Gastroesophageal sphincter (tissue), 4 donors: ENCODE data around the gene HDAC8. TPM values are rescaled to one million over a fixed set of nuclear protein-coding genes. Genes with fewer than 3 reads are reported as not detected.

ENCODE experiments used
- ATAC-seq: fragments of 150-250 bp; one replicate; pipeline ENCODE4 v1.9.1; 2016; ENCODE audit warnings: mild to moderate bottlenecking, moderate library complexity
- H3K27ac ChIP-seq, 4 donors: fragments of 200-600 bp; sonication (generic) in 3 of 4; 1 replicate in 3 of 4; 2 replicates in 1 of 4; pipeline ENCODE4 v1.5.1; 2016 to 2019
- H3K27me3 ChIP-seq: fragments of 200-600 bp; sonication (generic); one replicate; pipeline ENCODE4 v1.5.1; 2019
- H3K36me3 ChIP-seq, 2 donors: fragments of 200-600 bp; sonication (generic); one replicate each; pipeline ENCODE4 v1.5.1; 2019; ENCODE audit warnings: control low read depth in 1 of 2
- H3K4me1 ChIP-seq, 3 donors: fragments of 200-600 bp; sonication (generic); 1 replicate in 2 of 3; 2 replicates in 1 of 3; pipeline ENCODE4 v1.5.1; 2016 to 2019; ENCODE audit warnings: control low read depth in 2 of 3
- H3K4me3 ChIP-seq, 2 donors: fragments of 200-600 bp; sonication (generic); one replicate each; pipeline ENCODE4 v1.5.1; 2019; ENCODE audit warnings: mild to moderate bottlenecking in 1 of 2, moderate library complexity in 1 of 2
- H3K9me3 ChIP-seq, 3 donors: fragments of 200-600 bp; sonication (generic); one replicate each; pipeline ENCODE4 v1.5.1; 2017 to 2019; ENCODE audit warnings: control low read depth in 2 of 3
- EP300 ChIP-seq: sonication (generic); formaldehyde crosslinking; IDR thresholded peaks from one replicate; pipeline ENCODE4 v1.6.1; 2017; ENCODE audit warnings: antibody characterized with exemption, mild to moderate bottlenecking
- POLR2A ChIP-seq, 2 donors: fragments of 450-650 bp; IDR thresholded peaks; one replicate each; pipeline ENCODE4 v1.6.1; 2017; ENCODE audit warnings: antibody characterized with exemption in 2 of 2, mild to moderate bottlenecking in 2 of 2, moderate library complexity in 1 of 2
- POLR2AphosphoS5 ChIP-seq: sonication (generic); formaldehyde crosslinking; IDR thresholded peaks from one replicate; pipeline ENCODE4 v1.6.1; 2017; ENCODE audit warnings: antibody characterized with exemption
- WGBS, 2 donors: methylation state at CpG; one replicate each; pipeline ENCODE4 v1.1.5; 2018; ENCODE audit warnings: low coverage in 1 of 2; 5-methylcytosine and 5-hydroxymethylcytosine counted together
- total RNA-seq, 4 donors: library from RNA; depleted of rRNA; stranded (reverse); fragments of >200 nt; gene quantifications; one replicate each; pipeline ENCODE4 v1.1.0, GENCODE V29; 2016
- TF ChIP-seq, protein P1 (sequence below), 4 experiments: fragments of 200-600 bp in 2 of 4; fragments of 450-650 bp in 2 of 4; sonication (generic) in 1 of 4; IDR thresholded peaks; one replicate each; pipeline ENCODE4 v1.5.1; 2017 to 2019; ENCODE audit warnings: antibody characterized with exemption in 4 of 4, mild to moderate bottlenecking in 2 of 4, moderate library complexity in 2 of 4

The HDAC8 gene
- total RNA-seq, 4 donors from 2014 or later = 15.7 to 34.2 (median 25.6) TPM

DNA sequence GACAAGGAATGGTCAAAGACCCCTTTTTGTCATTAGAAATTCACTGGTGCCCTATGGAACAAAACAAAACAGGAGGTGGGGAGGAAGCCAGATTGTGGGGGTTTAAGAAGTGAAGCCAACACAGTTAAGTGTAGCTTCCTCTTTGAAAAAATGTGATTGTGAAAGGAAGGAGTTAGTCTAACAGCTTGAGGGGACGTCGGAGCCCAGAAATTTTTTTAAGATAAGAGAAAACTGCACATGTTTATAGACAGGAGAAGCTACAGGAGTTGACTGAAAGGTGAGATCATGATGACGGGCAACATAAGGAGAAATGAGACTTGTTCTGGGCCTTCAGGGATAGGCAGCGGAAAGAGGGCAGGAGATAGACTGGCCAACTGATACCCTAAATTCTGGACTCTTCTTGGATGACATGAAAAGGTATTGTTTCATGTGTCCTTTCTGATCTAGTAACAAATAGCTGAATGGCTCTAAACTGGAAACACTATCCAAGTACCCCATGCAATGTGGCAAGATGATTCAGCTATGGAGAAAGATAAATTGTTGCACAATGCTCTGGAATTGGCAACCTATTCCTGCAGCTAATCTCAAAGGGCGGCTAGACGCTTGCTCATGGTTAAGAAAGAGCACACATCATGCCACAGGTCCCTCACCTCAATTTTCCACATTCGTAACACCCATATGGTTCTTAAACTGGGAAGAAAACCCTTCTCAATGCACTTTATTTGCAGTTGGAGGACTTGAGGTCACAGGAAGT lies 3.7 kb upstream of the HDAC8 start:
- Histone ChIP-seq H3K27ac (no peak overlapping the region), H3K27me3 (no peaks in the 10 kb centered on the region), H3K4me3 (no peak overlapping the region), H3K36me3 (peaks cover 0 to 6% of the 10 kb centered on the region in 2 donors), H3K9me3 (no peaks in the 10 kb centered on the region), H3K4me1 (peaks cover 0 to 6% (median 0%) of the 10 kb centered on the region in 3 donors)
- ATAC-seq = no peak
- TF ChIP-seq POLR2AphosphoS5 (no peak), EP300 (no peak), POLR2A (IDR thresholded peaks at IDR 0.05) (no peak)
- TF ChIP-seq, protein P1, sequence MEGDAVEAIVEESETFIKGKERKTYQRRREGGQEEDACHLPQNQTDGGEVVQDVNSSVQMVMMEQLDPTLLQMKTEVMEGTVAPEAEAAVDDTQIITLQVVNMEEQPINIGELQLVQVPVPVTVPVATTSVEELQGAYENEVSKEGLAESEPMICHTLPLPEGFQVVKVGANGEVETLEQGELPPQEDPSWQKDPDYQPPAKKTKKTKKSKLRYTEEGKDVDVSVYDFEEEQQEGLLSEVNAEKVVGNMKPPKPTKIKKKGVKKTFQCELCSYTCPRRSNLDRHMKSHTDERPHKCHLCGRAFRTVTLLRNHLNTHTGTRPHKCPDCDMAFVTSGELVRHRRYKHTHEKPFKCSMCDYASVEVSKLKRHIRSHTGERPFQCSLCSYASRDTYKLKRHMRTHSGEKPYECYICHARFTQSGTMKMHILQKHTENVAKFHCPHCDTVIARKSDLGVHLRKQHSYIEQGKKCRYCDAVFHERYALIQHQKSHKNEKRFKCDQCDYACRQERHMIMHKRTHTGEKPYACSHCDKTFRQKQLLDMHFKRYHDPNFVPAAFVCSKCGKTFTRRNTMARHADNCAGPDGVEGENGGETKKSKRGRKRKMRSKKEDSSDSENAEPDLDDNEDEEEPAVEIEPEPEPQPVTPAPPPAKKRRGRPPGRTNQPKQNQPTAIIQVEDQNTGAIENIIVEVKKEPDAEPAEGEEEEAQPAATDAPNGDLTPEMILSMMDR (IDR thresholded peaks at IDR 0.05) = no peak
- WGBS, 2 donors = 74 to 81% methylated on average over 5 to 6 of the region's 7 CpGs

GRCh38 chrX:72573158-72573511 lies 492 bp upstream of the HDAC8 start:
- H3K36me3 ChIP-seq = peaks cover 0 to 10% of the 10 kb centered on the region in 2 donors
- H3K4me1 ChIP-seq = peaks cover 0 to 6% (median 0%) of the 10 kb centered on the region in 3 donors
- peak overlapping the region; percentile 63 to 99 for H3K4me3 ChIP-seq
- no peak for TF ChIP-seq POLR2A (IDR thresholded peaks at IDR 0.05)
- no peak for TF ChIP-seq POLR2AphosphoS5
- TF ChIP-seq, protein P1 (IDR thresholded peaks at IDR 0.05) = no peak
- no peak for TF ChIP-seq EP300
- H3K9me3 ChIP-seq = no peaks in the 10 kb centered on the region
- no peaks in the 10 kb centered on the region for H3K27me3 ChIP-seq
- WGBS, 2 donors = 0 to 8% methylated on average over 7 of the region's 7 CpGs
- H3K27ac ChIP-seq = peak overlapping the region in 2 of 4 donors; percentile 78 to 81
- ATAC-seq = no peak

DNA sequence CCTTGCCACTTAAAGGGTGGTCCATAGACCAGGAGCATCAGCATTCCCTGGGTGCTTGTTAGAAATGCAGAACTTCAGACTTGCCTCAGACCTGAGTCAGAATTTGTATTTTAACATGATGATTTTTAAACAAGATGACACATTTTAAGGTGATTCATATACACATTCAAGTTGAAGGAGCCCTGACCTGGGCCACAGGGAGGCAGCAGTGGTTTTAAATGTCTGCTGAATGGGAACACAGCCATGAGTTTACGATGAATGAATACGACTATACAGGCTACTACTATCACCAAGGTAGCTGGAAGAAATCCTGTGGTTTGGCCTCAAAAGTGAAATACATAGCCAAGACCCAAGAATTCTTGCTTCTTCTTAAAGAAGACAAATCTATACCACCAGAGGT lies 2.9 kb downstream of the HDAC8 start:
- H3K4me1 ChIP-seq = peaks cover 0 to 6% (median 0%) of the 10 kb centered on the region in 3 donors
- H3K9me3 ChIP-seq = no peaks in the 10 kb centered on the region
- TF ChIP-seq POLR2AphosphoS5 = no peak
- no peak for TF ChIP-seq POLR2A (IDR thresholded peaks at IDR 0.05)
- TF ChIP-seq, protein P1 (IDR thresholded peaks at IDR 0.05) = no peak
- no peak for TF ChIP-seq EP300
- no peak overlapping the region for H3K27ac ChIP-seq
- peaks cover 0 to 43% of the 10 kb centered on the region in 2 donors for H3K36me3 ChIP-seq
- H3K27me3 ChIP-seq = no peaks in the 10 kb centered on the region
- 50 to 83% methylated on average over 2 of the region's 2 CpGs for WGBS, 2 donors
- ATAC-seq = no peak
- no peak overlapping the region for H3K4me3 ChIP-seq

- TF ChIP-seq EP300 = no peak
- TF ChIP-seq POLR2A (IDR thresholded peaks at IDR 0.05) = no peak
- TF ChIP-seq, protein P1 (IDR thresholded peaks at IDR 0.05) = no peak
- no peak for TF ChIP-seq POLR2AphosphoS5
- ATAC-seq = no peak
- Histone ChIP-seq H3K27ac (no peak overlapping the region), H3K4me3 (no peak overlapping the region), H3K36me3 (peaks cover 0 to 53% of the 10 kb centered on the region in 2 donors), H3K9me3 (no peaks in the 10 kb centered on the region), H3K4me1 (peaks cover 0 to 6% (median 0%) of the 10 kb centered on the region in 3 donors), H3K27me3 (no peaks in the 10 kb centered on the region)
- WGBS, 2 donors = 48 to 69% methylated on average over 3 to 6 of the region's 6 CpGs
These were observed 4.1 kb downstream of the HDAC8 start for GRCh38 chrX:72568406-72569092.
